Fibroblast of skin of left quadriceps (primary cell): ENCODE results near the gene SMAGP.
"Not testable (repeated sequence)": the region's sequence is repeated elsewhere in the genome, so short reads cannot be mapped to it uniquely, and the experiment has no call there.

ENCODE experiments used
- DNase-seq, 2 experiments: peaks; one replicate each; pipeline ENCODE4 v3.0.0-alpha.2; 2013; ENCODE audit warnings: low read depth in 2 of 2

The SMAGP gene

GRCh38 chr12:51264297-51264696 is 5.9 kb downstream of the SMAGP start:
- no peak for DNase-seq

GRCh38 chr12:51263341-51263740 is 6.9 kb downstream of the SMAGP start:
- DNase-seq: no peak

DNA sequence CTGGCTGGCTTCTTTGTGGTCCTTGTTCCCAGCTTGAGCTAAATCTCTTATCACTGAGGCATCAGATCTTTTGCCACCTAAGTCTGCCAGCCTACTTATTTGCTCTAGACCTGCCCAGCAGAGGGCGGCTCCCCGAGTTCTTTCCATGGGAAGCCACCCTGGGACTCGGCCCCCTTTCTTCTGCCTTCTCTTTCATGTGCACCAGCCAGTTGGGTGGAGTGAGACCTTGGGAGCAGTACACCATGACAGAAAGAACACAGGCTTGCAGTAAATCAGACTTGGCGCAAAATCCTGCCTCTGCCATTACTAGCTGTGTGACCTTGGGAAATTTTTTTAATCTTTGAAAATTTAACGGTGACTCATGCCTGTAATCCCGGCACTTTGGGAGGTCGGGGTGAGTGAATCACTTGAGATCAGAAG is 7.4 kb downstream of the SMAGP start:
- DNase-seq: no peak

GRCh38 chr12:51259600-51259999 is 10.6 kb downstream of the SMAGP start:
- DNase-seq: not testable (repeated sequence)

DNA sequence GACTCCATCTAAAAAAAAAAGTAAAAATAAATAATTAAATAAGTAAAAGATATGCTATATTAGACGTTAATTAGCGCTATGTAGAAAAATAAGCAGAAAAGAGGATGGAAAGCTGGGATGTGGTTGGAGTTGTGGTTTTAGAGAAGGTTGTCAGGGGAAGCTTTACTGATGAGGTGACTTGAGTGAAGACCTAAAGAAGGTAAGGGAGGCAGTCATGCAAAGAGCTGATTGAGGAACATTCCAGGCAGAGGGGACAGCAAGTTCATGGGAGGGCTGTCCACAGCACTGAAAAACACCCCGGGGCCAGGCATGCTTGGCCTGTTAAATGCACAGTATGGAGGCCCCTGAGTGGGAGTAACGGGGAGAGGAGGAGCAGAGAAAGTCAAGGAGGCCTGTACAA is 15.7 kb downstream of the SMAGP start:
- no peak for DNase-seq

GRCh38 chr12:51253276-51253675 is 16.9 kb downstream of the SMAGP start:
- DNase-seq: no peak

GRCh38 chr12:51247523-51248206 is 22.6 kb downstream of the SMAGP start:
- no peak for DNase-seq

- peak in 1 of 2 experiments; percentile 31 for DNase-seq
Measured at GRCh38 chr12:51246254-51246853, 23.9 kb downstream of the SMAGP start.

DNA sequence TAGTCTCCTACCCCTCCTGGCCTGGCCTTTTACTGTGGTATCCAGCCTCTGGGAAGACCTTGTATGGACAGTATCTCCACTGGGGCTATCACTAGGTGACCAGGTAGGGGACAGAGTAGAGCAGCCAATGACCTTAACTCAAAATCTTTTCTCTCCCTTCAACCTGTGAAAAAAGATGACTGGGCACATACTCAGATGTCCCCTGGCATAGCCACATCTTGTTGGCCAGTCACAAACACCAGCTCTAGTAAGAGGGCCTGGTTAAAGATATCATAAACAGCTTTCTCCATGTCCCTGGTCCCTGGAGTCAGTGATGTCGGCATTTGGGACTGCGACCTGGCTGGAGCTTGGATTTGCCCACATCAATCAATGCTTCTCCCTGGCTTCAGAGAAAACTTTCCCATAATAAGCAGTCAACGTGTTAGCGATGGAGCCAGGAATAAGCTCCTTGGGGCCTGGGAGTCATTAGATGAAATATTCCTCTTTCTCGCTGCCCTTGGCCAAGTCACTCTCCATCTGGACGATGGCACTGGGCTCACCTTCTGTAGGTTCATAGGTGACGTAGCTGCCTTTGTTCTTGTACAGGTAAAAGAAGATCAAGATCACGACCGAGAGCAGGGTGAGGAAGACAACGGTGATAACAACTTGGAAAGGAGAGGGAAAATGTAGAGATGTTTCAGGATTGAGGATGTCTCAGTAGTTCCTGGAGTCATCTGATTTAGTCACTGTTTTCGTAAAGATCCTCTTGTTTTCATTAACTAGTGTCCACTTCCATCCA is 24.6 kb downstream of the SMAGP start:
- DNase-seq: no peak

- no peak for DNase-seq
Measured at GRCh38 chr12:51244269-51244668, 25.9 kb downstream of the SMAGP start.

DNA sequence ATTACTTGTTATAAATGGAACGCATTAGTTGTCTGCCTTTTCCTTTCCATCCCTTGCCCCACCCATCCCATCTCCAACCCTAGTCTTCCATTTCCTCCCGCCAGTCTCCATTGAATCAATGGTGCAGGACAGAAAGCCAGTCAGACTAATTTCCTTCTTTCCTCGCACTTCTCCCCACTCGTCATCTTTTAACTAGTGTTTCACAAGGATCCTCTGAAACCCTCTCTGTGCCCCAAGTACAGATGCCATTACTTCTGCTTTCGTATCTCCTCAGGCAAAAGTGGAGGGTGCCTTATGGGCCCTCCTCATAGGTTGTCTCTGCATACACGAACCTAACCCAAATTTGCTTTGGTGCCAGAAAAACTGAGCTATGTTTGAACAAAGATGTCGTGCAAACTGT is 27.3 kb downstream of the SMAGP start:
- no peak for DNase-seq

GRCh38 chr12:51242120-51242519 is 28.1 kb downstream of the SMAGP start:
- no peak for DNase-seq

DNA sequence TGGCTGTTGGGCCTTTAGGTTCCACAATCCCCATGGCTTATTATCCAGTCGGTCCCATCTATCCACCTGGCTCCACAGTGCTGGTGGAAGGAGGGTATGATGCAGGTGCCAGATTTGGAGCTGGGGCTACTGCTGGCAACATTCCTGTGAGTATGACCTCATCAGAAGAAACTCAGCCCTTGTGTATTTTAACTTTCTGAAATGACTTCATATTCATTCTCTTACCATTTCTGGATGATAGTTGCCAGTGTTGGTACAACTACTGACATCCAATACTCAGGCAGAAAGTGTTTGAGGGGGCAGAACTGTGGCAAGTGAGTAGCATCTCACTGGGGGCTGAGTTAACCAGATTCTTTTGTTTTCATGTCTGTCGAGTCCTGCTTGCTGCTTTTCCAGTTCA is 29.2 kb downstream of the SMAGP start:
- no peak for DNase-seq

DNA sequence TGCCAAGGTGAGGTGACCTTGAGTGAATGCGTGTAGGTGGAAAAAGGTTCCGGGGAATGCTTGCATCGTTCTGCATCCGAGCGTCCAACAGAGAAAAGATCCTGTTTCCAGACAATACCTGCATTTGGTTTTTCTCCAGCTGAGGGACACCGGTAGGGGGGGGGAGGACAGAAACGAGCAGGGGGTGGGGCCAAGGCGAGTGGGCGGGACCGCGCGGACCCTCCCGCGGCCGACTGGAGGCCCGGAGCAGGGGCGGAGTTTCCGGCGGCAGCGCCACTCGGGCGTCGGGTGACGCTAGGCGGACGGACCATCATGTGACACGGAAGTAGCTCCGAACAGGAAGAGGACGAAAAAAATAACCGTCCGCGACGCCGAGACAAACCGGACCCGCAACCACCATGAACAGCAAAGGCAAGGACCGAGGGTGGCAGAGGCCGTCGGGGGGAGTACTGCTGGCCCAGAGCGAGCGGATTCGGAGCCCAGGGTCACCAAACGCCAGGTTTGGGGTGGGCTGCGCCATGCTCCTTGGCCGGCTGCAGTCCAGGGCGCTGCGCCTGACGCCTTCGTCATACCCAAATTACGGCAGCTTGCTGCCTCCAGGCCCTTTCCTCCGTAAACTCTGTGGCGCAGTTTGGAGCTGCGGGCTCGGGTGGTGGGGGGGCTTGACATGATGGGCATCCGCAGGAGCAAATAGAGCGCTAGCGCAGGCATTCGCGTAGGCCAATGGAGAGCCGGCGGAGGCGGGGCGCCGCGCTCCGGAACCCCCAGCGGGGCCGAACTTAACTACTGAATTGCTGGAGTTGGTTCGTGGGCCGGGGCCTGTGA is 31.5 kb downstream of the SMAGP start, which contains the start of gene DAZAP2:
Gene DAZAP2, plus strand, starts transcription at position 317 of the 825 bp plus-strand sequence. Its CDS starts 82 bp downstream, at position 399.
- peak; percentile 88 for DNase-seq

DNA sequence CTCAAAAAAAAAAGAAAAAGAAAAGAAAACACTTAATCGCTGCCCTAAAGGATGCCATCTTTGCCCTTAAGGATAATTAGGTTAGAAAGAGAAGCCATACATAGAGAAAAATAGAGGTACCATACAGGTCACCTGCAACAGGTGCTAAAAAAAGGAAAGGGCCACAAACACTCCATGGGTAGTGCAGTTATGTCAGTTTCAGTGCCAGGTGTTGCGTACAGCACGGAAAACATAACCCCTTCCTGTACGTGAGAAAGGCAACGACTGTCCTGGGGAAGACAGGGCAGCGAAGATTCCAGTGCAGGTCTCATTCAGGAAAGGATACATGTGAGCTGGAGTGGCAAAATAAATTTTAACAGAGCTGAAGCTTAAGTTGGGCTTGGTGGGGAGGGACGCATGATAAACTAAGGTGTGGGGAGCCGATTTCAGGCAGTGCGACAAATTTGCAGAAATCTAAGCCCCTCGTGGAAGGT is 32.1 kb downstream of the SMAGP start:
- no peak for DNase-seq

- DNase-seq: no peak
Measured at GRCh38 chr12:51234530-51234929, 35.7 kb downstream of the SMAGP start.

DNA sequence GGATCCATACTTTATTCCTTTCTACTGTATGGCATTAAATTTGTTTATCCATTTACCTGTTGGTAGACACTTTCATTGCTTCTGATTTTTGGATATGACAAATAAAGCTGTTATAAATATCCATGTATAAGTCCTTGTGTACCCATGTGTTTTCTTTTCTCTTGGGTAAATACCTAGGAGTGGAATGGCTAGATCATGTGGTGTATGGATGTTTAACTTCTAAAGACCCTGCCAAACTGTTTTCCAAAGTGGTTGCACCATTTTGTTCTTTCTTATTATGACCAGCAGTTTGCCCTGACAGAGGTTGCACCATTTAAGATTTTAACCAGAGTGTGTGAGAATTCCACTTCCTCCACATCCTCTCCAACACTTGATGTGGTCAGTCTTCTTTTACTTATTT is 37.6 kb downstream of the SMAGP start:
- no peak for DNase-seq

DNA sequence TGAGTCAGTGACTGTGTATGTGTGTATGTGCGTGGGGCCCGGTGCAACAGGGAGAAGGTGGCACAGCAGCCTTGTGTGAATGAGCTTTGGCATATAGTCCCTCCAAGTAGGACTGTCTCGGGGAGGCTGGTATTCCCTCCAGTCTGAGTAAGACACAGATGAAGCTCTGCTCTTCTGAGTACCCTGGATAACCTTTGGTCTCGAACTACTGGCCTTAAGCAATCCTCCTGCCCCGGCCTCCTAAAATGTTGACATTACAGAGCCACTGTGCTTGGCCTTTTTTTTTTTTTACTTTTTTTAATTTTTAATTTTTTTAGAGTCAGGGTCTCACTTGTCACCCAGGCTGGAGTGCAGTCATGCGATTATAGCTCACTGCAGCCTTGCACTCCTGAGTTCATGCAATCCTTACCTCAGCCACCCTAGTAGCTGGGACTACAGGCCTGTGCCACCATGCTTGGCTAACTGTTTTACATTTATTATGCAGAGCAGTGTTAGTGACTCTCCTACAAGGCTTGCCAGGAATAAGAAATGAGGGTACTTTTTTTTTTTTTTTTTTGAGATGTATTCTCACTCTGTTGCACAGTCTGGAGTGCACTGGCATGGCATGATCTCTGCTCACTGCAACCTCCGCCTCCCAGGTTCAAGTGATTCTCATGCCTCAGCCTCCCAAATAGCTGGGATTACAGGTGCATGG is 41.0 kb downstream of the SMAGP start:
- DNase-seq: no peak

- DNase-seq: no peak
Measured at GRCh38 chr12:51227962-51228361, 42.3 kb downstream of the SMAGP start.

DNA sequence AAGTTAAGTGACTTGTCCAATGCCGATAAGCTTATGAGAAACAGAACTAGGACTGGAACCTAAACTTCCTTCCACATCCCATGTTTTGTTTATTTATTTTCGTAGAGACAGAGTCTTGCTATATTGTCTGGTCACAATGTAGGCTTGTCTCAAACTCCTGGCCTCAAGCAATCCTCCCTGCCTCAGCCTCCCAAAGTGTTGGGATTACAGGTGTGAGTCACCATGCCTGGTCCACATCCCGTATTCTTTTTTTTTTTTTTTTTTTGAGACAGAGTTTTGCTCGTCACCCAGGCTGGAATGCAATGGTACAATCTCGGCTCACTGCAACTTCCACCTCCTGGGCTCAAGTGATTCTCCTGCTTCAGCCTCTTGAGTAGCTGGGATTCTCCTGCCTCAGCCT is 43.1 kb downstream of the SMAGP start:
- not testable (repeated sequence) for DNase-seq

DNA sequence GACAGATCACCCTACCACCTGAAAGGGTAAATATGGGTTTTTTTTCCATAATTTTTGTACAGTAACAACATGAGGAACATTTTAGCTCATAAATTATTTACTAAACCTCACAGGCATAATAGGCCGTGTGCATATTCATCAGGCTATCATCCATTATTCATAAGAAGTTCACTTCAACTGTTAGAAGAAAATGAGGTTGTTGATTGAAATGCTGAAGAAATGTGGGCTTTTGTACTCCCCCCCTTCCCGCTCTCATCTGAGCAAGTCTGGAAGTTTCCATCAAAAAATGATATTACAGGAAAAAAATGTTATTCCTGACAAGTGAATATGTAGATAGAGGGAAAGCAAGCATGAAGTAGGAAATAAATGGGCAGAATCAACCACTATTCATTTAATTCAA is 44.4 kb downstream of the SMAGP start:
- no peak for DNase-seq
